GM12878 (cell line): ENCODE data around the gene SEPTIN5. TPM values are rescaled to one million over a fixed set of nuclear protein-coding genes. Genes with fewer than 3 reads are reported as not detected.

Experiments
- ATAC-seq: fragments of 200-7000 bp; cut with Tn5 transposase; 3 replicates; pipeline ENCODE4 v1.9.1; 2020; ENCODE audit warnings: mild to moderate bottlenecking, moderate library complexity
- BruUV-seq: library from RNA; stranded (reverse); fragments of 400-500 nt; replicated peaks from 2 replicates; lab custom pipeline; 2021; lab: Mats Ljungman, UMichigan
- CTCF ChIA-PET: fragments of 300-600 bp; sonication (Branson Sonifier 250); formaldehyde crosslinking; extraction: SDS; loops from one replicate; lab custom pipeline; 2021; ENCODE audit warnings: inconsistent platforms; lab: Yijun Ruan, JAX
- POLR2A ChIA-PET: fragments of 350-600 bp; formaldehyde crosslinking; extraction: SDS; loops from one replicate; lab custom pipeline; 2021; ENCODE audit warnings: inconsistent platforms; lab: Charles Lee
- RAD21 ChIA-PET: fragments of 300-600 bp; sonication (Branson Sonifier 250); formaldehyde crosslinking; loops from one replicate; lab custom pipeline; 2023; ENCODE audit warnings: antibody characterized with exemption; ENCODE audit not compliant: unreplicated experiment; lab: Charles Lee
- SMC1A ChIA-PET: fragments of 300-600 bp; sonication (Branson Sonifier 250); formaldehyde crosslinking; loops from one replicate; lab custom pipeline; 2023; ENCODE audit not compliant: unreplicated experiment, uncharacterized antibody; lab: Charles Lee
- DNase-seq: peaks from one replicate; pipeline ENCODE4 v3.0.0-alpha.2; 2011; ENCODE audit warnings: low read depth, low spot score
- FAIRE-seq: peaks from 3 replicates; lab custom pipeline; 2011; peaks lifted over from hg19 to GRCh38; lab: Jason Lieb, UNC
- H2AFZ ChIP-seq: 2 replicates; pipeline ENCODE4 v1.6.0; 2011; ENCODE audit warnings: low read depth, low read length, control low read depth; ENCODE audit not compliant: control insufficient read depth
- H3K27ac ChIP-seq: 2 replicates; pipeline ENCODE4 v1.5.1; 2011; ENCODE audit warnings: control low read depth; ENCODE audit not compliant: control insufficient read depth, insufficient read depth
- H3K27me3 ChIP-seq, 2 experiments: replicated peaks in 1 of 2; 2 replicates each; pipeline versions ENCODE4 v1.6.0 to v1.6.1; 2011; ENCODE audit warnings: low read length in 1 of 2; ENCODE audit not compliant: control insufficient read depth in 2 of 2, insufficient read depth in 2 of 2
- H3K36me3 ChIP-seq, 2 experiments: 2 replicates each; pipeline ENCODE4 v1.5.1; 2011; ENCODE audit warnings: low read length in 1 of 2; ENCODE audit not compliant: control insufficient read depth in 2 of 2, insufficient read depth in 2 of 2
- H3K4me1 ChIP-seq: 2 replicates; pipeline ENCODE4 v1.6.1; 2011; ENCODE audit warnings: mild to moderate bottlenecking, low read length, moderate library complexity, mixed read lengths; ENCODE audit not compliant: control insufficient read depth, insufficient read depth
- H3K4me2 ChIP-seq: 2 replicates; pipeline ENCODE4 v1.6.0; 2011; ENCODE audit warnings: control low read depth; ENCODE audit not compliant: control insufficient read depth, insufficient read depth
- H3K4me3 ChIP-seq: fragments of 200-600 bp; sonication (generic); 2 replicates; pipeline ENCODE4 v1.5.1; 2016
- H3K79me2 ChIP-seq: 2 replicates; pipeline ENCODE4 v1.6.0; 2011; ENCODE audit warnings: low read length; ENCODE audit not compliant: control insufficient read depth, insufficient read depth
- H3K9ac ChIP-seq: 2 replicates; pipeline ENCODE4 v1.8.0; 2011; ENCODE audit warnings: low read length, control low read depth, mixed read lengths; ENCODE audit not compliant: control insufficient read depth, insufficient read depth
- H3K9me3 ChIP-seq: replicated peaks from 3 replicates; pipeline ENCODE4 v1.5.1; 2011; ENCODE audit warnings: mild to moderate bottlenecking, low read length; ENCODE audit not compliant: control insufficient read depth, insufficient read depth
- H4K20me1 ChIP-seq: 2 replicates; pipeline ENCODE4 v1.6.0; 2011; ENCODE audit not compliant: control insufficient read depth, insufficient read depth
- ATF3 ChIP-seq: IDR thresholded peaks from 2 replicates; pipeline ENCODE4 v1.6.1; 2011; ENCODE audit warnings: low read depth, mild to moderate bottlenecking, low read length, moderate library complexity, borderline replicate concordance; ENCODE audit errors: extremely low read depth
- BACH1 ChIP-seq: fragments of 450-650 bp; IDR thresholded peaks from 2 replicates; pipeline ENCODE4 v1.6.1; 2017; ENCODE audit warnings: mild to moderate bottlenecking, borderline replicate concordance
- BCL11A ChIP-seq: IDR thresholded peaks from 2 replicates; pipeline ENCODE4 v1.6.1; 2011; ENCODE audit warnings: low read depth, low read length
- BCLAF1 ChIP-seq: fragments of 450-650 bp; IDR thresholded peaks from 2 replicates; pipeline ENCODE4 v1.6.1; 2017; ENCODE audit warnings: antibody characterized with exemption, mild to moderate bottlenecking, moderate library complexity
- CREB1 ChIP-seq: IDR thresholded peaks from 2 replicates; pipeline ENCODE4 v1.6.1; 2012; ENCODE audit warnings: low read depth, mild to moderate bottlenecking, inconsistent platforms
- MYB ChIP-seq: fragments of 150-350 bp; IDR thresholded peaks from 2 replicates; pipeline ENCODE4 v1.6.1; 2014; ENCODE audit warnings: mild to moderate bottlenecking, low read depth, low read length, borderline replicate concordance
- NFIC ChIP-seq: IDR thresholded peaks from 2 replicates; pipeline ENCODE4 v1.6.1; 2012; ENCODE audit warnings: low read depth, mild to moderate bottlenecking, inconsistent platforms, low read length, moderate library complexity
- POLR2A ChIP-seq: IDR thresholded peaks from 2 replicates; pipeline ENCODE4 v1.6.1; 2011; ENCODE audit warnings: low read depth, mild to moderate bottlenecking, low read length
- TCF3 ChIP-seq: IDR thresholded peaks from 2 replicates; pipeline ENCODE4 v1.6.1; 2012; ENCODE audit warnings: low read depth, mild to moderate bottlenecking, low read length, borderline replicate concordance; ENCODE audit not compliant: insufficient read depth
- TCF7 ChIP-seq: IDR thresholded peaks from 2 replicates; pipeline ENCODE4 v1.6.1; 2014; ENCODE audit warnings: antibody characterized with exemption, borderline replicate concordance
- ZNF687 ChIP-seq: fragments of 450-650 bp; IDR thresholded peaks from 2 replicates; pipeline ENCODE4 v1.6.1; 2017; ENCODE audit warnings: mild to moderate bottlenecking, moderate library complexity
- WGBS: methylation state at CpG from one replicate; pipeline ENCODE4 v1.1.6; 2016; ENCODE audit warnings: low lambda C conversion rate; ENCODE audit not compliant: insufficient replicate concordance, insufficient coverage; ENCODE audit errors: missing lambda C conversion rate; 5-methylcytosine and 5-hydroxymethylcytosine counted together
- in situ Hi-C: fragments of 300-500 bp; cut with MboI; formaldehyde crosslinking; loops from 9 replicates; pipeline ENCODE4 v1.14.3; 2018; ENCODE audit warnings: mixed read lengths
- intact Hi-C: fragments of 100-400 bp; cut with micrococcal nuclease; formaldehyde crosslinking; loops from one replicate; pipeline ENCODE4 v1.14.2; 2022; ENCODE audit not compliant: unreplicated experiment
- polyA plus RNA-seq, 11 experiments: library from polyadenylated mRNA; depleted of rRNA in 4 of 11; unstranded in 6 of 11; stranded (reverse) in 5 of 11; fragments of >200 nt; fragmentation: Nextera tagmentation in 4 of 11; fragmentation: Illumina TruSeq in 1 of 11; extraction: Ambion mirVana in 4 of 11; extraction: Trizol in 1 of 11; gene quantifications; 1 replicate in 1 of 11; 2 replicates in 10 of 11; pipeline versions ENCODE4 v1.2.1 to v1.2.3, GENCODE V29; 2011 to 2016; ENCODE audit warnings: inconsistent platforms in 2 of 11, missing spikeins in 2 of 11, low read depth in 1 of 11
- total RNA-seq, 4 experiments: library from RNA; depleted of rRNA in 3 of 4; stranded (reverse); fragments of >200 nt in 3 of 4; fragmentation: Illumina TruSeq in 1 of 4; extraction: Trizol in 1 of 4; gene quantifications; 2 replicates each; pipeline versions ENCODE4 v1.2.1 to v1.2.3, GENCODE V29; 2013 to 2021

SEPTIN5 gene
- total and polyA plus RNA-seq, 10 of the 15 experiments (the other 5 are each of a cell fraction or from before 2014, with no cell fraction given): 0.13 to 1.1 (median 0.34) TPM; not detected in 5

- no peak overlapping the region for H3K27ac ChIP-seq
- no peak overlapping the region for H3K4me3 ChIP-seq
- H2AFZ ChIP-seq: no peak overlapping the region
- RAD21 ChIA-PET: no interaction called here
- in situ Hi-C loops: no loop called here
- no peaks in the 10 kb centered on the region; a peak in 2 of 4 replicates for H3K27me3 ChIP-seq
- ATAC-seq: no peak
- CTCF ChIA-PET: interaction anchor here (1.2 kb wide), 1 partner anchor 15 kb away, joined by 3 read pairs; no protein-coding TSS in a partner anchor
- H3K4me2 ChIP-seq: no peak overlapping the region
- 39% methylated on average over 26 of the region's 26 CpGs for WGBS
- H3K4me1 ChIP-seq: no peaks in the 10 kb centered on the region
- intact Hi-C loops: no loop called here
- FAIRE-seq: no peak
- no TSS peak for BruUV-seq
- no peaks in the 10 kb centered on the region for H3K36me3 ChIP-seq
- no peaks in the 10 kb centered on the region for H3K9me3 ChIP-seq
- no peak overlapping the region for H3K9ac ChIP-seq
- SMC1A ChIA-PET: no interaction called here
- DNase-seq: no peak
- POLR2A ChIA-PET: no interaction called here
- no peaks in the 10 kb centered on the region for H4K20me1 ChIP-seq
- no peaks in the 10 kb centered on the region for H3K79me2 ChIP-seq
- TF ChIP-seq NFIC: no peak
- no peak for TF ChIP-seq BACH1
- no peak for TF ChIP-seq ATF3
- TF ChIP-seq TCF3: no peak
- TF ChIP-seq CREB1: no peak
- no peak for TF ChIP-seq TCF7
- TF ChIP-seq BCL11A: no peak
- TF ChIP-seq ZNF687: no peak
- TF ChIP-seq POLR2A: no peak
- no peak for TF ChIP-seq MYB
- no peak for TF ChIP-seq BCLAF1
Measured at GRCh38 chr22:19665784-19666672, 48.3 kb upstream of the SEPTIN5 start.
